SK-N-MC (cell line): ENCODE data around the gene CLRN3.

Source experiments
- DNase-seq: peaks from one replicate; pipeline ENCODE4 v3.0.0-alpha.2; 2011; ENCODE audit warnings: low read depth, low spot score
- H3K27ac ChIP-seq: fragments of 200-600 bp; sonication (generic); 2 replicates; pipeline ENCODE4 v1.5.1; 2016; ENCODE audit warnings: mixed run types
- H3K36me3 ChIP-seq: fragments of 200-600 bp; sonication (generic); 2 replicates; pipeline ENCODE4 v1.6.1; 2017; ENCODE audit warnings: antibody characterized with exemption, low read length, mixed read lengths; ENCODE audit not compliant: insufficient read depth
- H3K4me3 ChIP-seq: fragments of 200-600 bp; sonication (generic); 2 replicates; pipeline ENCODE4 v1.5.1; 2016
- H3K9ac ChIP-seq: fragments of 200-600 bp; sonication (generic); 2 replicates; pipeline ENCODE4 v1.8.0; 2017; ENCODE audit warnings: mixed run types, mixed read lengths; ENCODE audit not compliant: insufficient read length
- H3K9me3 ChIP-seq: fragments of 200-600 bp; sonication (generic); 2 replicates; pipeline ENCODE4 v1.6.1; 2017; ENCODE audit warnings: low read depth, mild to moderate bottlenecking, antibody characterized with exemption, low read length, moderate library complexity, mixed read lengths
- EZH2 ChIP-seq: fragments of 200-600 bp; sonication (generic); IDR thresholded peaks from one replicate; pipeline ENCODE4 v1.6.1; 2017; ENCODE audit warnings: antibody characterized with exemption
- FOXP2 ChIP-seq: optimal IDR thresholded peaks from 2 replicates; pipeline ENCODE3; 2011; ENCODE audit warnings: mild to moderate bottlenecking, moderate library complexity; ENCODE audit not compliant: insufficient read depth; ENCODE audit errors: extremely low read length, control extremely low read depth
- POLR2AphosphoS5 ChIP-seq: IDR thresholded peaks from 2 replicates; pipeline ENCODE4 v1.6.1; 2012; ENCODE audit warnings: mild to moderate bottlenecking, low read depth, low read length, borderline replicate concordance

CLRN3 gene

DNA sequence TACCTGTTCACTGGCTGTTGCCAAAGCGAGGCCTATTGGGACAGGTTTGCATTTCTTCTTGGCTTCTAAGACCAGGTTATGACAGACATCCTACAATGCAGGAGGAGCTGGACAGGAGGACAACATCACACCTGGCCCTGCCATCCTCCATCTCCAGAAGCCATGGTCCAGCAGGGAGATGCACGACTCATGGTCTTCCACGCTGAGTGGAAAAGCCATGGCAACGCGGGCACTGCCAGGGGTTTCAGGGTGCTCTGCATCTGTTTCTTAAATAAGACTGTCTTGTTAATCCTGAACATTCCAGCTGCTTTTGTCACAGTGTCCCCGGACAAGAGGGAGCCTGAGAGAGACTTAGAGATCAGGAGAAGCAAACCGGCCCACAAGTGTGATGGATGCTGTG is 40.3 kb downstream of the CLRN3 start:
- Histone ChIP-seq H3K4me3 (no peak overlapping the region), H3K36me3 (no peaks in the 10 kb centered on the region), H3K9ac (no peak overlapping the region), H3K9me3 (no peaks in the 10 kb centered on the region), H3K27ac (no peak overlapping the region)
- TF ChIP-seq FOXP2 (no peak), POLR2AphosphoS5 (no peak), EZH2 (no peak)
- DNase-seq: no peak

DNA sequence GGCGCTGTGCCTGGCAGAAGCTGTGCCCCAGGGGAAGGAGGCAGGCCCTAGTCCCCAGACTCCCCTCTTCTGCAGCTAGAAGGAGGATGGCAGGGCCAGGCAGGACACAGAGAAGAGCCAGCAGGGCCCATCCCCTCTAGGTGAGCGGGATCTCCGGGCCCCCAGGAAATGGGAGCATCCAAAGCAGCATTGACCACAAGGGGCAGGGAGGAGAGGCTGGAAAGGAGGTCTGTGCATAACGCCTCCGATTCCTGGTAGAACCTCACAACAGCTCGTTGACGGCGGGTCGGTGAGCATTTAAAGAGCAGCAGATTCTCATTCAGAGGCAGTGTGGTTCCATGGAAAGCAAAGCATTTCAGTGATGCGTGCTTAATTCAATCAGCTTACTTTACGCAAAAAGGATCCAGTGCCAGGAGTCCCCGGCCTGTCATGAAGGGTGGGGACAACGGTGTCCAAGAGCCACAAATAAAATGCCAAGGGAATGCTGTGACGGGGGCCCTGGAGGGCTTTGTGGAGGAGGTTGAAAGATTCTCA is 41.0 kb downstream of the CLRN3 start:
- Histone ChIP-seq H3K9me3 (no peaks in the 10 kb centered on the region), H3K9ac (no peak overlapping the region), H3K36me3 (no peaks in the 10 kb centered on the region), H3K27ac (no peak overlapping the region), H3K4me3 (no peak overlapping the region)
- TF ChIP-seq FOXP2 (no peak), POLR2AphosphoS5 (no peak)
- no peak for DNase-seq

DNA sequence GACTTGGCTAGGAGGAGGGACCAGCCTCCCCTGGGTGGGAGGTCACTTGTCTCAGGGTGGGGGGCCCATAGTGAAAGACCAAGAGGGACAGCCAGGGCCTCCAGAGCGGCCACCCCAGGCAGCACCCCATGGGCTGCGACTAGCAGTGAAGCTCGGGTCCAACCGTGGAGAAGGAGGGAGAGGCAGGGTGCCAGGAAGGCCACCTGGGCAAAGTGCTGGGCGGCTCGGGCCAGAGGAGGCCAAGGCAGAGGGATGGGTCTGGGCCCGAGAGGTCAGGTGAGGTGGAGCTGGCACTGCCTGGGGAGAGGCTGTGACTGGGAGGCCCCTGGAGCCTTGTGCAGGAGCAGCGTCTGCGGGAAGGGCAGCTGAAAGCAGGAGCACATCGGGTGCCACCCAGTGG is 41.8 kb downstream of the CLRN3 start:
- Histone ChIP-seq H3K36me3 (no peaks in the 10 kb centered on the region), H3K4me3 (no peak overlapping the region), H3K9ac (no peak overlapping the region), H3K27ac (no peak overlapping the region), H3K9me3 (no peaks in the 10 kb centered on the region)
- DNase-seq: no peak
- TF ChIP-seq POLR2AphosphoS5 (no peak), EZH2 (no peak)

DNA sequence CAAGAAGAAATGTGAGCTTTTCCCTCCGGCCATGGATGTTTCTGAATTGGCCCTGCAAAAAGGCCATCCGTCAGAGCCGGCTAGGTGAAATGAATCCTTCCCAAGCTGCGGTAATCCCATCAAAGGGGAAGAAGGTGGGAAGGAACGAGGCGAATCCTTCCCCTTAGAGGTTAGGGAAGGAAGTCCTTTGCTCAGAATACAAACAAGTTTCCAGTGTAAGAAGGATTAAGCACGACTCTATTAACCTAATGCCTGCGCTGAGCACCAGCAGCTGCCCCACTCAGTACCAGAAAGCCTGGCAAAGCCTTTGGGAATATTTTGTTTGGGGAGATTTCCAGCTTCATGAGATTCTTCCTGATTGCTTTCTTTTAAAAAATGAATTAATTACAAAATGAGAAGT is 42.8 kb downstream of the CLRN3 start:
- H3K9ac ChIP-seq: no peak overlapping the region
- no peak overlapping the region for H3K27ac ChIP-seq
- no peaks in the 10 kb centered on the region for H3K36me3 ChIP-seq
- TF ChIP-seq POLR2AphosphoS5: no peak
- TF ChIP-seq FOXP2: no peak
- TF ChIP-seq EZH2: no peak
- H3K4me3 ChIP-seq: no peak overlapping the region
- H3K9me3 ChIP-seq: no peaks in the 10 kb centered on the region
- no peak for DNase-seq

DNA sequence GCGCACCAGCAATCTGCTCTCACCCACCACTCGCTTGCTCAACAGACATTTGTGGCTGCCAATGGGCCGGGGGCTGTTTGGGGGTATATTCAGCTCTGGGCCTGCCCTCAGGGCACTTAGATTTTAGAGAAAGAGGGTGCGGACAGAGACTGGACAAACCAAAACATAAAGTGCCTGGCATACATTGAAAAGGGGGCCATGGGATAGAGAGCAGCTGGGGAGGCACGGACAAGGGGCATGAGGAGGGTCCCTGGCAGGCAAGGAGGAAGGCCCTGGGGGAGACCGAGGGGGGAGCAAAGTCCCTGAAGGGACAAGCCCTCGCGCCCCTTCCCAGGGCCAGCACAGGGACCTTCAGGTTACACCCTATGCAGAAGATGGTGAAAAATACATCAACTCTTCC is 43.5 kb downstream of the CLRN3 start:
- H3K27ac ChIP-seq: no peak overlapping the region
- DNase-seq: no peak
- no peak overlapping the region for H3K4me3 ChIP-seq

DNA sequence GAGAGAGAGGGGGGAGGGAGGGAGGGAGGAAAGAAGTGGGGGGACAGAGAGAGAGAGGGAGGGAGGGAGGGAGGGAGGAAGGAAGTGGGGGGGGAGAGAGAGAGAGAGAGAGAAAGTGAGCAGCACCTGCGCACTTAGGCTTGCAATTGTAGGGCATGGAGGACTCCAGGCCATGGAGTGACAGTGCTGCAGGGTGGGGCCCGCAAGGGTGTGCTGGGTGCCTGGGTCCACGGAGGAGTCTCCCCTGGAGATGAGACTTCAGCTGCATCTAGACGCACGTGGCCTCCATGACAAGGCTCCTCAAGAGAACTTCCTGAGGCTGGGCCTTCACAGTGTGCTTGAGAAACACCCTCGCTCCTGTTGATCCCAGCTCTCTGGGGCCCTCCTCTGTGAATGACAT is 44.5 kb downstream of the CLRN3 start:
- TF ChIP-seq FOXP2 (no peak), EZH2 (no peak), POLR2AphosphoS5 (no peak)
- no peak overlapping the region for H3K9ac ChIP-seq

More for the DNA sequence above, 43.5 kb downstream of the CLRN3 start:
- Histone ChIP-seq H3K9ac (no peak overlapping the region), H3K36me3 (no peaks in the 10 kb centered on the region), H3K9me3 (no peaks in the 10 kb centered on the region)
- TF ChIP-seq EZH2 (no peak), POLR2AphosphoS5 (no peak), FOXP2 (no peak)

DNA sequence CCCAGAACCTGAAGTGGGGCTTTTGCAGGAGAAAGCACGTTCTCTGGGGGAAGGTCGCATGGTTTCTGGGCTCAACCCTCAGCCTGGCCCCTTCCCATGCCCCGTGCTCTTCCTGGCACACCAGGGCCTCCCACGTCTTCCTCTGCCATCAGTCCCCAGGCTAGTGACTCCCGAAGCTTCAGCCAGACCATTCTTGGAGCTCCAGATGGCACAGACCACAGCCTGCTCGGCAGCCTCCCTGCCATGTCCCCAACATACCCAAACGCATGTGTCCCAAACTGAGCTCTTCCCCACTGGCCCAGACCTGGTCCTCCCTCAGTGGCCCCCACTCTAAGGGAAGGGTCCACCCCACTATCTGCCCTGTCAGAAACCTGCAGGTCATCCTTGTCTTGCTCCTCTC is 47.0 kb downstream of the CLRN3 start:
- Histone ChIP-seq H3K36me3 (no peaks in the 10 kb centered on the region), H3K27ac (no peak overlapping the region), H3K9ac (no peak overlapping the region), H3K4me3 (no peak overlapping the region), H3K9me3 (no peaks in the 10 kb centered on the region)
- DNase-seq: no peak
- TF ChIP-seq EZH2: no peak
- no peak for TF ChIP-seq POLR2AphosphoS5
- TF ChIP-seq FOXP2: no peak

More for the DNA sequence above, 44.5 kb downstream of the CLRN3 start:
- no peaks in the 10 kb centered on the region for H3K9me3 ChIP-seq
- DNase-seq: no peak
- no peaks in the 10 kb centered on the region for H3K36me3 ChIP-seq
- H3K27ac ChIP-seq: no peak overlapping the region
- H3K4me3 ChIP-seq: no peak overlapping the region

DNA sequence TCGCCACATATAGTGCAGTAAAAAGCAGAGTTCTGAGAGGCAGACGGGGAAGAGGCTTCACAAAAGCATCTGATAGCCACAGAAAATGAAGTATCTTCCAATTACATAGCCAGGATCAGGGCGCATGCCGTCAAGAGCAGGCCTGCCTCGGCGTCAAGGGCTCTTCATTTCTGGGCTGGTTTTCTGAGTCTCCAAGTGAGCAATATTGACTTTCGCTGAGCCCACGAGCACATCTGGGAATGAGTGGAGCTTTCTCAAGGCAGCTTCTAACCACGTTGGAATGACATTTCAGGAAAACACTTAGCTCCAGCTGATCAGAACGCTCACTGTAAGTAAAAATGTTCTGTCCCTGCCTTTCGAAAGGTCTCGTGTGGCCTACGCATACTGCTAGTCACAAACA is 51.9 kb downstream of the CLRN3 start:
- DNase-seq: no peak
- Histone ChIP-seq H3K9ac (no peak overlapping the region), H3K27ac (no peak overlapping the region), H3K4me3 (no peak overlapping the region), H3K36me3 (no peaks in the 10 kb centered on the region), H3K9me3 (no peaks in the 10 kb centered on the region)
- no peak for TF ChIP-seq FOXP2
- TF ChIP-seq POLR2AphosphoS5: no peak
- no peak for TF ChIP-seq EZH2

DNA sequence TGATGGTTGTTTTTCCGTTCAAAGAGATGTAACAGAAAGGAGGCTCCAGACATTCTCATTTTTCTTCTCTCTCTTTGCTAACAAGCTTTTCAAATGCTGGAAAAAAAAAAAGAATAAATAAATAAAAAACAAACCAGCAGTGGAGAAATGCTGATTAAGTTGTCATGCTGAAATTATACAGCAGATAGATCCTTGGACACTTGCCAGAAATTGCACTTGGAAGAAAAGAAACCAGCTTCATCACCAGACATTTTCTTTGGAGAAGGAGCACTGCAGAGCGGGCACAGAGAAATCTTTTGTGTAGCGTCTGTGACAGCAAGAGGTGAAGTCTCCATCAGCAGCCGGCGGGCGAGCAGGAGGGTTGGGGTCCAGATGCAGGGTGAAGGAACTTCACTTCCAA is 55.8 kb downstream of the CLRN3 start:
- DNase-seq: no peak
- TF ChIP-seq POLR2AphosphoS5 (no peak), FOXP2 (no peak), EZH2 (no peak)
- Histone ChIP-seq H3K27ac (no peak overlapping the region), H3K36me3 (no peaks in the 10 kb centered on the region), H3K9ac (no peak overlapping the region), H3K9me3 (no peaks in the 10 kb centered on the region), H3K4me3 (no peak overlapping the region)
